PC-9 (cell line): Measurements from ENCODE around the gene NAPSA. TPM values are rescaled to one million over a fixed set of nuclear protein-coding genes. Genes with fewer than 3 reads are reported as not detected.

ENCODE experiments used
- BruUV-seq: library from RNA; stranded (reverse); fragments of 400-500 nt; replicated peaks from 2 replicates; lab custom pipeline; 2021; lab: Mats Ljungman, UMichigan
- CTCF ChIA-PET: fragments of 300-600 bp; sonication (Branson Sonifier 250); formaldehyde crosslinking; loops from one replicate; lab custom pipeline; 2022; ENCODE audit warnings: antibody characterized with exemption; lab: Charles Lee
- POLR2A ChIA-PET: fragments of 300-600 bp; sonication (Branson Sonifier 250); formaldehyde crosslinking; loops from one replicate; lab custom pipeline; 2022; ENCODE audit warnings: antibody characterized with exemption; ENCODE audit not compliant: unreplicated experiment; lab: Charles Lee
- DNase-seq, 2 experiments: peaks; one replicate each; pipeline versions ENCODE4 v3.0.0 to v3.0.0-alpha.2; 2015 to 2022; ENCODE audit warnings: mixed read lengths in 1 of 2
- H2AFZ ChIP-seq: fragments of 200-600 bp; sonication (generic); 2 replicates; pipeline ENCODE4 v1.8.1; 2017; ENCODE audit warnings: antibody characterized with exemption
- H3F3A ChIP-seq: fragments of 200-600 bp; sonication (generic); 2 replicates; pipeline ENCODE4 v1.8.1; 2017; ENCODE audit warnings: antibody characterized with exemption, mild to moderate bottlenecking, low read depth; ENCODE audit not compliant: insufficient read depth
- H3K27ac ChIP-seq: fragments of 200-600 bp; sonication (generic); 2 replicates; pipeline ENCODE4 v1.6.1; 2016; ENCODE audit warnings: mixed run types
- H3K27me3 ChIP-seq: fragments of 200-600 bp; sonication (generic); 2 replicates; pipeline ENCODE4 v1.6.1; 2016; ENCODE audit warnings: low read depth, mixed run types; ENCODE audit not compliant: insufficient read depth
- H3K36me3 ChIP-seq: fragments of 200-600 bp; sonication (generic); 2 replicates; pipeline ENCODE4 v1.6.1; 2016; ENCODE audit warnings: low read depth, mixed run types
- H3K4me1 ChIP-seq: fragments of 200-600 bp; sonication (generic); replicated peaks from 2 replicates; pipeline ENCODE4 v1.6.1; 2016; ENCODE audit warnings: mixed run types; ENCODE audit not compliant: insufficient read depth
- H3K4me2 ChIP-seq: fragments of 200-600 bp; sonication (generic); 2 replicates; pipeline ENCODE4 v1.6.1; 2017; ENCODE audit warnings: mixed run types
- H3K4me3 ChIP-seq: fragments of 200-600 bp; sonication (generic); 2 replicates; pipeline ENCODE4 v1.6.1; 2016; ENCODE audit warnings: mixed run types
- H3K79me2 ChIP-seq: fragments of 200-600 bp; sonication (generic); 2 replicates; pipeline ENCODE4 v1.6.1; 2017; ENCODE audit warnings: low read depth, mixed run types
- H3K9me2 ChIP-seq: fragments of 200-600 bp; sonication (generic); 2 replicates; pipeline ENCODE4 v1.8.1; 2017; ENCODE audit warnings: mild to moderate bottlenecking; ENCODE audit not compliant: insufficient read depth
- H3K9me3 ChIP-seq: fragments of 200-600 bp; sonication (generic); 2 replicates; pipeline ENCODE4 v1.8.1; 2016; ENCODE audit warnings: low read depth; ENCODE audit not compliant: insufficient read depth
- H4K20me1 ChIP-seq: fragments of 200-600 bp; sonication (generic); 2 replicates; pipeline ENCODE4 v1.8.1; 2017; ENCODE audit not compliant: insufficient read depth
- EZH2 ChIP-seq: fragments of 200-600 bp; sonication (generic); IDR thresholded peaks from 2 replicates; pipeline ENCODE4 v1.8.0; 2017; ENCODE audit warnings: antibody characterized with exemption, low read depth
- intact Hi-C: fragments of 100-400 bp; cut with micrococcal nuclease; formaldehyde crosslinking; loops from one replicate; pipeline ENCODE4 v1.10.0; 2022; ENCODE audit not compliant: unreplicated experiment
- total RNA-seq: library from RNA; stranded (reverse); gene quantifications from 2 replicates; pipeline ENCODE4 v1.2.3, GENCODE V29; 2021
- TF ChIP-seq, protein P1 (sequence below): fragments of 200-600 bp; sonication (generic); conservative IDR thresholded peaks from 2 replicates; pipeline ENCODE4 v1.6.1; 2017; ENCODE audit warnings: mixed run types, antibody characterized with exemption, mild to moderate bottlenecking, moderate library complexity

NAPSA gene
- total RNA-seq, 1 experiment from 2014 or later: 1.7 TPM

DNA sequence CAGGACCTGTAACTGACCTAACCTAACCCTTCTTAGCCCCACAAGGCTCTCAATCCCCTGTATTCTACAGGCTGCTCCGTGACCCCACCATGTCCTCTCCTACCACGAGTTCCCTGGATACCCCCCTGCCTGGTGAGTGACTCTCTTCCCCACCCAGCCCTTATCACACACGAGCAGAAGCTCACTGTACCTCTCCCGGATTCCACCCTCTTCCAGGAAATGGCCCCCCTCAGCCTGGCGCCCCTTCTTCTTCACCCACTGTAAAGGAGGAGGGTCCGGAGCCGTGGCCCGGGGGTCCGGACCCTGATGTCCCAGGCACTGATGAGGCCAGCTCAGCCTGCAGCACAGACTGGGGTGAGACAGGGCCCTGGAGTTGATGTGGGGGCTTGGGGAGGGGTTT, 12.1 kb upstream of the NAPSA start:
- peaks cover 28% of the 10 kb centered on the region for H3K36me3 ChIP-seq
- H2AFZ ChIP-seq: no peak overlapping the region
- no peak overlapping the region for H3K27ac ChIP-seq
- no peak for TF ChIP-seq EZH2
- TF ChIP-seq, protein P1, sequence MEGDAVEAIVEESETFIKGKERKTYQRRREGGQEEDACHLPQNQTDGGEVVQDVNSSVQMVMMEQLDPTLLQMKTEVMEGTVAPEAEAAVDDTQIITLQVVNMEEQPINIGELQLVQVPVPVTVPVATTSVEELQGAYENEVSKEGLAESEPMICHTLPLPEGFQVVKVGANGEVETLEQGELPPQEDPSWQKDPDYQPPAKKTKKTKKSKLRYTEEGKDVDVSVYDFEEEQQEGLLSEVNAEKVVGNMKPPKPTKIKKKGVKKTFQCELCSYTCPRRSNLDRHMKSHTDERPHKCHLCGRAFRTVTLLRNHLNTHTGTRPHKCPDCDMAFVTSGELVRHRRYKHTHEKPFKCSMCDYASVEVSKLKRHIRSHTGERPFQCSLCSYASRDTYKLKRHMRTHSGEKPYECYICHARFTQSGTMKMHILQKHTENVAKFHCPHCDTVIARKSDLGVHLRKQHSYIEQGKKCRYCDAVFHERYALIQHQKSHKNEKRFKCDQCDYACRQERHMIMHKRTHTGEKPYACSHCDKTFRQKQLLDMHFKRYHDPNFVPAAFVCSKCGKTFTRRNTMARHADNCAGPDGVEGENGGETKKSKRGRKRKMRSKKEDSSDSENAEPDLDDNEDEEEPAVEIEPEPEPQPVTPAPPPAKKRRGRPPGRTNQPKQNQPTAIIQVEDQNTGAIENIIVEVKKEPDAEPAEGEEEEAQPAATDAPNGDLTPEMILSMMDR: no peak
- peaks cover 25% of the 10 kb centered on the region for H4K20me1 ChIP-seq
- H3K79me2 ChIP-seq: peaks cover 12% of the 10 kb centered on the region
- ChIA-PET CTCF (interaction anchor here (0.5 kb wide), 1 partner anchor 211 kb away, joined by 3 read pairs; no protein-coding TSS in a partner anchor), POLR2A (no interaction called here)
- H3K4me1 ChIP-seq: 0 out of 2 replicates have a peak, but pooled peaks cover 6% of the 10 kb centered on the region
- no peak overlapping the region for H3K4me3 ChIP-seq
- H3K27me3 ChIP-seq: no peaks in the 10 kb centered on the region
- no peaks in the 10 kb centered on the region for H3K9me3 ChIP-seq
- peaks cover 15% of the 10 kb centered on the region for H3F3A ChIP-seq
- no peak for DNase-seq
- H3K9me2 ChIP-seq: no peaks in the 10 kb centered on the region
- peak overlapping the region; percentile 52 for H3K4me2 ChIP-seq
- intact Hi-C loops: loop anchor here (2.0 kb wide), 1 partner anchor 133 kb away; the partner anchor contains the start of gene JOSD2
- no TSS peak for BruUV-seq

DNA sequence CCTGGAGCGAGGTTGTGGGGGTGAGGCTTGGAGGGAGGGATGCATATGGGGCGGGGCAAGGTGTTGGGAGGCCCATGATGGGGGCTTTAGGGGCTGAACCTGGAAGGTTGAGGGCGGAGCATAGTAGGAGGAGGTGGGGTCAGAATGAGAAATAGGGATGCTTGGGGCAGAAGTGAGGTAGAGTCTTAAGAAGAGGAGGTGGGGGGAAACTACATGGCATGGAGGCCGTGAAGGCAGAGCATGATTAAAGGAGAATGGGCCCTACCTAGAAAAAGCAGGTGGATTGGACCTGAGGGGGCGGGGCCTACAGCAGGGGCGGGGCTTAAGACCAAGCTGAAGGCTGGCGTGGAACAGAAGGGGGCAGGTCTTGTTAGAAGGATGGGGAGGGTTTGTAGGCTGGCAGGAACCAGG, 11.6 kb upstream of the NAPSA start:
- ChIA-PET POLR2A (no interaction called here), CTCF (interaction anchor here (0.5 kb wide), 1 partner anchor 211 kb away, joined by 3 read pairs; no protein-coding TSS in a partner anchor)
- Histone ChIP-seq H3K27me3 (no peaks in the 10 kb centered on the region), H3K9me2 (no peaks in the 10 kb centered on the region), H3K4me1 (0 out of 2 replicates have a peak, but pooled peaks cover 6% of the 10 kb centered on the region), H3K4me2 (peak overlapping the region; percentile 52), H3K79me2 (peaks cover 12% of the 10 kb centered on the region), H3K4me3 (peak overlapping the region; percentile 42; the same call in 1 of the 2 replicates), H3K36me3 (peaks cover 28% of the 10 kb centered on the region), H2AFZ (no peak overlapping the region), H4K20me1 (peaks cover 25% of the 10 kb centered on the region), H3K9me3 (no peaks in the 10 kb centered on the region), H3F3A (peaks cover 11% of the 10 kb centered on the region), H3K27ac (no peak overlapping the region)
- no peak for DNase-seq
- BruUV-seq: no TSS peak
- TF ChIP-seq, protein P1: no peak
- TF ChIP-seq EZH2: no peak
- intact Hi-C loops: loop anchor here (2.0 kb wide), 1 partner anchor 134 kb away; the partner anchor contains the start of gene JOSD2

DNA sequence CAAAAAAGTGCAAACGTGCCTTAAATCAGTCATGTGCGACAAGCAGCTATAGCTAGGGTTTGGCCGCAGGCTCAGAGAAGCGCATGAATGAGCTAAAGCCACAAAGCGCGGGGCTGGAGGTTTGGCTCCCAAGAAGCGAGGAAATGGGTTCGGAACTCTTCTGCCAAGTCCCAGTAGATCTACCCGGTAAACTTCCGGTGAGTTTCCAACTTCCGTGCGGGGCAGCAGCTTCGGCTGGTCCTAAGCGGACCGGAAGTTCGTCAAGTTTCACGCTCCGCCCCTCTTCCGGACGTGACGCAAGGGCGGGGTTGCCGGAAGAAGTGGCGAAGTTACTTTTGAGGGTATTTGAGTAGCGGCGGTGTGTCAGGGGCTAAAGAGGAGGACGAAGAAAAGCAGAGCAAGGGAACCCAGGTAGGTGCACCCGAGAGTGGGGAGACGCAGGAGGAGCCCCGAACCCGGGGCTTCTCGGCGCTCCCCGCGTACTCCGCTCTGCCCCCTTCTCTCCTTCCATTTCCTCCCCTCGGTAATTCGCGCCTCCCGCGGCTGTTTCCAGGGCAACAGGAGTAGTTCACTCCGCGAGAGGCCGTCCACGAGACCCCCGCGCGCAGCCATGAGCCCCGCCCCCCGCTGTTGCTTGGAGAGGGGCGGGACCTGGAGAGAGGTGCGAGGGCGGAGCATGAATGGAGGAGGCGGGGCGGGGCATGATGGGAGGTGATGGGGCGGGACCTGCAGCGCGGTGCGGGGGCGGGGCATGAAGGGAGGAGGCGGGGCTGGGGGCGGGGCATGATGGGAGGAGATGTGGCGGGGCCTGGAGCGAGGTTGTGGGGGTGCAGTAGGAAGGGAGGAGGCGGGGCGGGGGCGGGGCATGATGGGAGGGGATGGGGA, 11.0 kb upstream of the NAPSA start, which contains the start of gene NR1H2:
Gene NR1H2, plus strand, starts transcription at position 292 of the 885 bp plus-strand sequence. CDS start 1,149 bp downstream, outside the sequence.
- peaks cover 11% of the 10 kb centered on the region for H3F3A ChIP-seq
- peak; percentile 89 to 94 for DNase-seq
- TSS peak; percentile 82 for BruUV-seq
- peaks cover 25% of the 10 kb centered on the region for H3K36me3 ChIP-seq
- intact Hi-C loops: loop anchor here (1.0 to 2.0 kb wide), 2 partner anchors 8 to 134 kb away; partner anchors contain the start of genes JOSD2 and POLD1
- H3K79me2 ChIP-seq: peaks cover 12% of the 10 kb centered on the region
- H3K27ac ChIP-seq: peak within 1 kb of the TSS; percentile 98
- no peaks in the 10 kb centered on the region for H3K9me3 ChIP-seq
- H3K4me3 ChIP-seq: peak within 1 kb of the TSS; percentile 99
- H4K20me1 ChIP-seq: peaks cover 25% of the 10 kb centered on the region
- POLR2A ChIA-PET: no interaction called here
- H3K4me2 ChIP-seq: peak within 1 kb of the TSS; percentile 78
- 0 out of 2 replicates have a peak, but pooled peaks cover 6% of the 10 kb centered on the region for H3K4me1 ChIP-seq
- TF ChIP-seq EZH2: no peak
- no peaks in the 10 kb centered on the region for H3K27me3 ChIP-seq
- peak within 1 kb of the TSS; percentile 89 for H2AFZ ChIP-seq
- CTCF ChIA-PET: interaction anchor here (0.6 to 0.7 kb wide), 2 partner anchors 84 to 406 kb away, joined by 3 to 5 read pairs; no protein-coding TSS in a partner anchor
- no peaks in the 10 kb centered on the region for H3K9me2 ChIP-seq
